Dermis blood vessel endothelial cell (primary cell): Measurements from ENCODE around the gene HYAL1. TPM values are rescaled to one million over a fixed set of nuclear protein-coding genes. Genes with fewer than 3 reads are reported as not detected.
"Not testable (repeated sequence)": the region's sequence is repeated elsewhere in the genome, so short reads cannot be mapped to it uniquely, and the experiment has no call there.

Source experiments
- DNase-seq: peaks from one replicate; pipeline ENCODE4 v3.0.0; 2010
- total RNA-seq: library from RNA; depleted of rRNA; stranded (reverse); fragments of >200 nt; gene quantifications from 2 replicates; pipeline ENCODE4 v1.2.3, GENCODE V29; 2014

Gene HYAL1
- total RNA-seq, 1 donor from 2014 or later: 11.4 TPM

- DNase-seq: no peak
Observed at GRCh38 chr3:50318615-50319014, 15.2 kb upstream of the HYAL1 start.

GRCh38 chr3:50318163-50318562 is 14.8 kb upstream of the HYAL1 start:
- no peak for DNase-seq

- DNase-seq: peak; percentile 24
Observed at GRCh38 chr3:50317300-50317699, 13.9 kb upstream of the HYAL1 start.

GRCh38 chr3:50316657-50317242 is 13.4 kb upstream of the HYAL1 start:
- DNase-seq: peak; percentile 75

GRCh38 chr3:50314816-50315215 is 11.4 kb upstream of the HYAL1 start:
- no peak for DNase-seq

- DNase-seq: no peak
Observed at GRCh38 chr3:50314342-50314741, 11.0 kb upstream of the HYAL1 start.

- not testable (repeated sequence) for DNase-seq
Observed at GRCh38 chr3:50312041-50312440, 8.7 kb upstream of the HYAL1 start.

GRCh38 chr3:50304601-50305000 is 1.2 kb upstream of the HYAL1 start:
- DNase-seq: no peak

GRCh38 chr3:50302095-50303012 is 1.0 kb downstream of the HYAL1 start:
- DNase-seq: no peak

- DNase-seq: no peak
Observed at GRCh38 chr3:50300681-50301254, 2.6 kb downstream of the HYAL1 start.

GRCh38 chr3:50299929-50300680 is 3.3 kb downstream of the HYAL1 start:
- DNase-seq: peak; percentile 74

- DNase-seq: no peak
Observed at GRCh38 chr3:50299638-50299928, 3.8 kb downstream of the HYAL1 start.

- DNase-seq: peak; percentile 100
Observed at GRCh38 chr3:50298836-50299637, 4.3 kb downstream of the HYAL1 start, which contains the start of the genes HYAL3 and NAA80. Gene HYAL3, minus strand, starts transcription at chr3:50299405. Its CDS starts 3,803 bp downstream, at chr3:50295602. Gene NAA80, minus strand, starts transcription at chr3:50299405. Its CDS starts 1,942 bp downstream, at chr3:50297463.

- no peak for DNase-seq
Observed at GRCh38 chr3:50297896-50298725, 5.3 kb downstream of the HYAL1 start.

- DNase-seq: no peak
Observed at GRCh38 chr3:50297384-50297775, 6.0 kb downstream of the HYAL1 start.

- no peak for DNase-seq
Observed at GRCh38 chr3:50296721-50297383, 6.5 kb downstream of the HYAL1 start.

- DNase-seq: no peak
Observed at GRCh38 chr3:50295553-50296431, 7.6 kb downstream of the HYAL1 start.

GRCh38 chr3:50294492-50295403 is 8.6 kb downstream of the HYAL1 start:
- no peak for DNase-seq
